ENCODE results near the gene ATP1A1.

ATP1A1 gene

DNA sequence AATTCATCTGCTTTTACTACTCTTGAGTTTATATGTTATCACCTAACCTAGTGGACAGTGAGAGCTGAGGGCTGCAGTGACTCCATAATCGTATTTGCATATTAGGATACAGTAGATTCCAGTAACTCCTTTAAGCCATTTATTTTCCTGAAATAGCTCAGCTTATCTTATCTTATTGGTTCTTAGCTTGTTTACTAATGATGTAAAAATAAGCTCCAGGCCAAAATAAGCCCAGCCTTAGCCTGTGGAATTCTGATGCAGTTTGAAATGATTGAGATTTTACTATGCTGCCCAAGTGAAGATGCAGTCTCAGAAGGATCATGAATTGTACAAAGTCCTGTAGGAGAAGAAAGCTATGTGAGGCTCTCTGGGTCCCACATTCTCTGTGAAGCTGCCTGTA lies 18.1 kb downstream of the ATP1A1 start:
- TF ChIP-seq CTCF (IDR thresholded peaks at IDR 0.05; ENCODE audit: low read depth, low read length, missing control alignments) = no peak
- H3K4me3 ChIP-seq (replicated peaks; ENCODE audit: low read depth, low read length) = no peak overlapping the region
- no peak for DNase-seq (ENCODE audit: extremely low read depth, low read depth)

DNA sequence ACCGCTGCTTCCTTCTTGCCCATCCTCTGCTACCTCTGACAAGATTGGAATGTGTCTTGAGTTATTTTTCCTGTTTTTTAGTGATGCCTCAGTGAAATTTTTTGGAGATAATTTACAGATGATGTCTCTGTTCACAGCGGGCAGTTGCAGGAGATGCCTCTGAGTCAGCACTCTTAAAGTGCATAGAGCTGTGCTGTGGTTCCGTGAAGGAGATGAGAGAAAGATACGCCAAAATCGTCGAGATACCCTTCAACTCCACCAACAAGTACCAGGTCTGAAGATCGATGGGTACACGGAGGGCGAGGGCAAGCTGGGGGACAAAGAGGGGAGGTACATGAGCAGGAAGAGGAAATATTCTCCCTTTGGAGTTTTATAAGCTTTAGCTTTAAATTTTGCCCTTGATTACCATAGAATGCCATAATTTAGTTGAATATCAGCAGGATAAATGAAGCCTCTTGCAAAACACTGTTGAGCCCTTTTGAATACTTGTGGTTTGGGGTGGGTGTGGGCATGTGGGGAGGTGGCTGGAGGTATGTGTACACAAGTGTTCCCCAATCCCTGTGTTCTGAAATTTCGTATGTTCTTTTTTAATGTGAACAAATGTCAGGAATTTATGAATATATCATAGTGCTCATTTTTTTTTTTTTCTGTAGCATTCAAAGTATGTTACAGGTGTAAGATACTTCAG lies 19.8 kb downstream of the ATP1A1 start:
- no peak for TF ChIP-seq CTCF (IDR thresholded peaks at IDR 0.05; ENCODE audit: low read depth, low read length, missing control alignments)
- H3K4me3 ChIP-seq (replicated peaks; ENCODE audit: low read depth, low read length) = no peak overlapping the region
- DNase-seq (ENCODE audit: extremely low read depth, low read depth) = no peak

- no peak for TF ChIP-seq CTCF (IDR thresholded peaks at IDR 0.05; ENCODE audit: low read depth, low read length, missing control alignments)
- no peak overlapping the region for H3K4me3 ChIP-seq (replicated peaks; ENCODE audit: low read depth, low read length)
- DNase-seq (ENCODE audit: extremely low read depth, low read depth) = no peak
Observed at GRCh38 chr1:116393792-116394191, 20.7 kb downstream of the ATP1A1 start.

- H3K4me3 ChIP-seq (replicated peaks; ENCODE audit: low read depth, low read length) = no peak overlapping the region
- no peak for TF ChIP-seq CTCF (IDR thresholded peaks at IDR 0.05; ENCODE audit: low read depth, low read length, missing control alignments)
- no peak for DNase-seq (ENCODE audit: extremely low read depth, low read depth)
Observed at GRCh38 chr1:116394270-116394669, 21.2 kb downstream of the ATP1A1 start.

- no peak for DNase-seq (ENCODE audit: extremely low read depth, low read depth)
- TF ChIP-seq CTCF (IDR thresholded peaks at IDR 0.05; ENCODE audit: low read depth, low read length, missing control alignments) = no peak
Observed at GRCh38 chr1:116396769-116397168, 23.7 kb downstream of the ATP1A1 start.

GRCh38 chr1:116397728-116398127 lies 24.7 kb downstream of the ATP1A1 start:
- no peak overlapping the region for H3K4me3 ChIP-seq (replicated peaks; ENCODE audit: low read depth, low read length)
- DNase-seq (ENCODE audit: extremely low read depth, low read depth) = no peak
- no peak for TF ChIP-seq CTCF (IDR thresholded peaks at IDR 0.05; ENCODE audit: low read depth, low read length, missing control alignments)

More at GRCh38 chr1:116396769-116397168, 23.7 kb downstream of the ATP1A1 start:
- H3K4me3 ChIP-seq (replicated peaks; ENCODE audit: low read depth, low read length) = no peak overlapping the region

DNA sequence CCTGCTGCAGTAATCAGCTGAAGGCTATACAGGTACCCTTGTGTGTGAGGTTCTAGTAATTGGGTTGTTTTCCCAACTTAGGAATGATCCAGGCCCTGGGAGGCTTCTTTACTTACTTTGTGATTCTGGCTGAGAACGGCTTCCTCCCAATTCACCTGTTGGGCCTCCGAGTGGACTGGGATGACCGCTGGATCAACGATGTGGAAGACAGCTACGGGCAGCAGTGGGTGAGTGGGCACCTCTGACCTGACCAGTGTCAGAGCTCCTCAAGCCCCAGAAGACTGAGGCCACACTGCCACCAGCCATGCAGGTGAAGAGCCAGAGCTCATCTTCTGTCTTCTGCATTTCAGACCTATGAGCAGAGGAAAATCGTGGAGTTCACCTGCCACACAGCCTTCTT lies 27.7 kb downstream of the ATP1A1 start:
- no peak for TF ChIP-seq CTCF (IDR thresholded peaks at IDR 0.05; ENCODE audit: low read depth, low read length, missing control alignments)
- no peak for DNase-seq (ENCODE audit: extremely low read depth, low read depth)
- no peak overlapping the region for H3K4me3 ChIP-seq (replicated peaks; ENCODE audit: low read depth, low read length)

Data from HFF-Myc (cell line).